Neural progenitor cell (in vitro differentiated cells): ENCODE data around the gene CLDN7. TPM values are rescaled to one million over a fixed set of nuclear protein-coding genes. Genes with fewer than 3 reads are reported as not detected.

Experiments used
- DNase-seq: peaks from one replicate; pipeline ENCODE4 v3.0.0-alpha.2; 2016; ENCODE audit warnings: low spot score
- H2AFZ ChIP-seq: fragments of 200-600 bp; sonication (generic); replicated peaks from 2 replicates; pipeline ENCODE4 v1.6.1; 2016; ENCODE audit warnings: antibody characterized with exemption
- H3F3A ChIP-seq: fragments of 200-600 bp; sonication (generic); 2 replicates; pipeline ENCODE4 v1.6.1; 2016; ENCODE audit warnings: antibody characterized with exemption, low read depth
- H3K27ac ChIP-seq: fragments of 200-600 bp; sonication (generic); 2 replicates; pipeline ENCODE4 v1.5.1; 2016; ENCODE audit warnings: mild to moderate bottlenecking
- H3K27me3 ChIP-seq: fragments of 200-600 bp; sonication (generic); 2 replicates; pipeline ENCODE4 v1.6.1; 2016; ENCODE audit warnings: mild to moderate bottlenecking, moderate library complexity
- H3K36me3 ChIP-seq: fragments of 200-600 bp; sonication (generic); 2 replicates; pipeline ENCODE4 v1.5.1; 2016
- H3K4me1 ChIP-seq: fragments of 200-600 bp; sonication (generic); 2 replicates; pipeline ENCODE4 v1.6.1; 2016; ENCODE audit warnings: mixed run types
- H3K4me2 ChIP-seq: fragments of 200-600 bp; sonication (generic); 2 replicates; pipeline ENCODE4 v1.6.1; 2016
- H3K4me3 ChIP-seq: fragments of 200-600 bp; sonication (generic); 2 replicates; pipeline ENCODE4 v1.5.1; 2016
- H3K79me2 ChIP-seq: fragments of 200-600 bp; sonication (generic); 2 replicates; pipeline ENCODE4 v1.6.1; 2016; ENCODE audit warnings: low read depth
- H3K9ac ChIP-seq: fragments of 200-600 bp; sonication (generic); 2 replicates; pipeline ENCODE4 v1.6.1; 2016
- H3K9me3 ChIP-seq: fragments of 200-600 bp; sonication (generic); 2 replicates; pipeline ENCODE4 v1.5.1; 2016; ENCODE audit warnings: low read depth
- H4K20me1 ChIP-seq: fragments of 200-600 bp; sonication (generic); 2 replicates; pipeline ENCODE4 v1.6.1; 2016; ENCODE audit warnings: low read depth
- H3K27ac Mint-ChIP-seq: 3 replicates; pipeline ENCODE4 v1.8.0; 2021; ENCODE audit warnings: mixed read lengths
- H3K27me3 Mint-ChIP-seq: 2 replicates; pipeline ENCODE4 v1.8.0; 2022; ENCODE audit warnings: low read depth, mild to moderate bottlenecking, inconsistent platforms, moderate library complexity, mixed read lengths; ENCODE audit not compliant: insufficient read depth
- H3K36me3 Mint-ChIP-seq: 3 replicates; pipeline ENCODE4 v1.8.0; 2021; ENCODE audit warnings: mixed read lengths
- H3K4me1 Mint-ChIP-seq: 3 replicates; pipeline ENCODE4 v1.8.0; 2021; ENCODE audit warnings: mixed read lengths
- H3K4me3 Mint-ChIP-seq: 3 replicates; pipeline ENCODE4 v1.8.0; 2021; ENCODE audit warnings: mild to moderate bottlenecking, moderate library complexity, mixed read lengths
- H3K9me3 Mint-ChIP-seq: 3 replicates; pipeline ENCODE4 v1.8.0; 2020; ENCODE audit warnings: mixed read lengths
- EZH2 ChIP-seq: fragments of 200-600 bp; sonication (generic); IDR thresholded peaks from 2 replicates; pipeline ENCODE4 v1.6.1; 2017; ENCODE audit warnings: antibody characterized with exemption, mild to moderate bottlenecking, moderate library complexity
- EZH2phosphoT487 ChIP-seq: fragments of 200-600 bp; sonication (generic); IDR thresholded peaks from 2 replicates; pipeline ENCODE4 v1.6.1; 2017; ENCODE audit warnings: antibody characterized with exemption
- total RNA-seq: library from RNA; depleted of rRNA; stranded (reverse); fragments of >200 nt; gene quantifications from 2 replicates; pipeline ENCODE4 v1.2.3, GENCODE V29; 2015; ENCODE audit warnings: low replicate concordance
- TF ChIP-seq, protein P1 (sequence below): fragments of 200-600 bp; sonication (generic); IDR thresholded peaks from 2 replicates; pipeline ENCODE4 v1.5.1; 2017; ENCODE audit warnings: antibody characterized with exemption, mild to moderate bottlenecking

CLDN7 gene
- total RNA-seq, 1 donor from 2014 or later, result 0.32 TPM

DNA sequence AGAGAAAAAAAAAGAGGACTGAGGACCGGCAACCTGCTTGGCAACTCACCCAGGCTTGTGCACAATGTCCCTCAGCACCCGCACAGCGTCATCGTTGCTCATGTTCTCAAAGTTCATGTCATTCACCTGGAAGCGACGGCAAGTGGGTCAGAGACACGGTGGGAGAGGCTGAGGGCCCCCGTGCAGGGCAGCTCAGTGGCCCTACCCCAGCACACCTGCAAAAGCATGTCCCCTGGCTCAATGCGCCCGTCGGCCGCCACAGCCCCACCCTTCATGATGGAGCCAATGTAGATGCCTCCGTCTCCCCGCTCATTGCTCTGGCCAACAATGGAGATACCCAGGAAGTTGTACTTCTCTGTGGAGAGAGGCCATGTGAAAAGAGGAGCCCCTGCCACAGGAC is 33.4 kb downstream of the CLDN7 start:
- Histone ChIP-seq H3K4me1 (peaks cover 13% of the 10 kb centered on the region), H3K4me2 (no peak overlapping the region), H3K79me2 (peaks cover 44% of the 10 kb centered on the region), H3K4me3 (no peak overlapping the region), H3K36me3 (no peaks in the 10 kb centered on the region), H4K20me1 (peaks cover 65% of the 10 kb centered on the region), H3K27me3 (no peaks in the 10 kb centered on the region), H3K9me3 (no peaks in the 10 kb centered on the region), H3K27ac (no peak overlapping the region), H3F3A (peaks cover 9% of the 10 kb centered on the region), H2AFZ (no peak overlapping the region), H3K9ac (no peak overlapping the region)
- DNase-seq, result no peak
- H3K36me3 Mint-ChIP-seq, result peaks cover 33% of the 10 kb centered on the region
- H3K4me1 Mint-ChIP-seq, result peaks cover 16% of the 10 kb centered on the region
- no peaks in the 10 kb centered on the region for H3K9me3 Mint-ChIP-seq
- H3K4me3 Mint-ChIP-seq, result no peak overlapping the region
- H3K27me3 Mint-ChIP-seq, result peaks cover 9% of the 10 kb centered on the region
- TF ChIP-seq, protein P1, sequence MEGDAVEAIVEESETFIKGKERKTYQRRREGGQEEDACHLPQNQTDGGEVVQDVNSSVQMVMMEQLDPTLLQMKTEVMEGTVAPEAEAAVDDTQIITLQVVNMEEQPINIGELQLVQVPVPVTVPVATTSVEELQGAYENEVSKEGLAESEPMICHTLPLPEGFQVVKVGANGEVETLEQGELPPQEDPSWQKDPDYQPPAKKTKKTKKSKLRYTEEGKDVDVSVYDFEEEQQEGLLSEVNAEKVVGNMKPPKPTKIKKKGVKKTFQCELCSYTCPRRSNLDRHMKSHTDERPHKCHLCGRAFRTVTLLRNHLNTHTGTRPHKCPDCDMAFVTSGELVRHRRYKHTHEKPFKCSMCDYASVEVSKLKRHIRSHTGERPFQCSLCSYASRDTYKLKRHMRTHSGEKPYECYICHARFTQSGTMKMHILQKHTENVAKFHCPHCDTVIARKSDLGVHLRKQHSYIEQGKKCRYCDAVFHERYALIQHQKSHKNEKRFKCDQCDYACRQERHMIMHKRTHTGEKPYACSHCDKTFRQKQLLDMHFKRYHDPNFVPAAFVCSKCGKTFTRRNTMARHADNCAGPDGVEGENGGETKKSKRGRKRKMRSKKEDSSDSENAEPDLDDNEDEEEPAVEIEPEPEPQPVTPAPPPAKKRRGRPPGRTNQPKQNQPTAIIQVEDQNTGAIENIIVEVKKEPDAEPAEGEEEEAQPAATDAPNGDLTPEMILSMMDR, result no peak
- TF ChIP-seq EZH2phosphoT487 (no peak), EZH2 (no peak)
- no peak overlapping the region for H3K27ac Mint-ChIP-seq

DNA sequence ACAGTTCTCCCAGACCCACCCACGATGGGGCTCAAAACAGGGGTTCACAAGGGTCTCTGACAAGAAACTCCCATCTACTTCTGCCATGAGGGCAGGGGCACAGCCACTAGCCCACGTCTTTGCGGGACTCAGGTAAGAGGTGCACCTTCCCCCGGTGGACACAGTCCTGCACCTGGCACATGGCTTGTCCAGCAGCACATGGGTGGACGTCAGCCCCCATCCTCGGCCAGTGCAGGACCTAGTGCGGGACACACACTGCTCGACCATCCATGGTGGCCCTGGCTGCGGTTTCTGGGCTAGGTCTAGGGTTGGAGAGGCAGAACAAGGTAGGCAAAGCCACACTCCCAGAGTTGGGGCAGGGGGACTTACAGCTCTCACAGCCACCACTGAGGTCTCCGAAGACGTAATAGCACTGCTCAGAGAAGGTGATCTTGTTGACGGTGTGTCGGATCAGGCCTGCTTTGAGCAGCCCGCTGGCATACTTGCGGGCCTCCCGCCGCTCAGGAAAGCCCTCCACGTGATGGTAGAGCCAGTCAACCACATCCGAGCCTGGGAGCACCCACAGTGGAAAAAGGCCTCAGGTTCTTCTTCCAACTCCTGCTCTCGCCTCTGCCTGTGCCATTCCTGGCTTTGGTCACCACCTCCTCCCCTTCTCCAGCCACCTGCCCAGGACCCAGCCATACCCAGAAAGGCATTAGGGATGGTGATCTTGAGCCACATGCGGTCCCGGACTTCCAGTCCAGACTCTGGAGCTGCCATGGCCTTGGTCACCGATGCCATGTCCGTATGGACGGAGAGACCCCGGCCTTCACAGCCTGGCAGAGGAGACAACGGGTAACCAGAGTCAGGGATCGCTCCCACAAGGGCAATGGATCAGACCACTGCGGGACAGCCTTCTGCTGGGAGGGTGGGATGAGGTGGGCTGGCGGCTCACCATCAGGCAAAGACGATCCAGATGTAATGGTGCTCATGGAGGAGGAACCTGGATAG is 35.3 kb downstream of the CLDN7 start:
- Histone ChIP-seq H3K27me3 (no peaks in the 10 kb centered on the region), H3K27ac (no peak overlapping the region), H3K9me3 (no peaks in the 10 kb centered on the region), H3K4me3 (no peak overlapping the region), H3K9ac (no peak overlapping the region), H3K4me1 (peaks cover 2% of the 10 kb centered on the region), H3F3A (peaks cover 17% of the 10 kb centered on the region), H3K4me2 (no peak overlapping the region), H2AFZ (no peak overlapping the region), H4K20me1 (peaks cover 64% of the 10 kb centered on the region), H3K79me2 (peaks cover 24% of the 10 kb centered on the region), H3K36me3 (no peaks in the 10 kb centered on the region)
- no peak for TF ChIP-seq EZH2phosphoT487
- TF ChIP-seq EZH2, result no peak
- TF ChIP-seq, protein P1, result no peak
- H3K4me1 Mint-ChIP-seq, result peaks cover 5% of the 10 kb centered on the region
- no peak overlapping the region for H3K4me3 Mint-ChIP-seq
- H3K27me3 Mint-ChIP-seq, result peaks cover 4% of the 10 kb centered on the region
- no peak overlapping the region for H3K27ac Mint-ChIP-seq
- H3K36me3 Mint-ChIP-seq, result peaks cover 33% of the 10 kb centered on the region
- H3K9me3 Mint-ChIP-seq, result no peaks in the 10 kb centered on the region
- no peak for DNase-seq

DNA sequence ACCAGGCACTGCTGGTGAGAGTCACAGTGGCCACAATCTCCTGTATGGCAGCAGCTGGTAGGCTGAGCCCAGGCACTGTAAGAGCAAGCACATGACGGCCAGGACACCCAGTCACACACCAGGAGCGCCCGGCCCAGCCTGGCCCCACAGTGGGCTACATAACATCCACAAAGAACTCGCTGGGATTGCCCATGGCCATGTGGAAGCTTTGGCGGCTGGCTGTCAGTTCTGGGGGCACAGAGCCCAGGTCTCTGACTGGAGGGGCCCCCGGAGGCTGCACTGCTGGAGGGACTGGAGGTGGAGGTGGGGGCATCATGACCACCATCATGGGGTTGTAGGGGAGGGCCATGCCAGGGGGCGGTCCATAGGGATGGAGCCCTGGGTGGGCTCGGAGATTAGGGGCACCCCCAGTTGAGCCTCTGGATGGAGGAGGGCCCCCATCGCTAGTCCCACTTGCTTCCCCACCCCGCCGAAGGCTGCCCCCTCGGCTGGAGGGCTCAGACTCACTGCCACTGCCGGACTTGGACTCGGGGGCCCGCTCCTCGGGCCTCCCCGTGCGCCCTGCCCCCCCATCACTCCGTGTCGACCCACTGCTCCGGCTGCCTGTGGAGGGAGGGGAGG is 36.5 kb downstream of the CLDN7 start:
- Histone ChIP-seq H2AFZ (no peak overlapping the region), H3K4me2 (no peak overlapping the region), H3K79me2 (peaks cover 13% of the 10 kb centered on the region), H3K27ac (no peak overlapping the region), H3K27me3 (no peaks in the 10 kb centered on the region), H3F3A (peaks cover 29% of the 10 kb centered on the region), H3K9ac (no peak overlapping the region), H3K36me3 (no peaks in the 10 kb centered on the region), H3K4me3 (no peak overlapping the region), H3K4me1 (peaks cover under 1% of the 10 kb centered on the region), H4K20me1 (peaks cover 64% of the 10 kb centered on the region), H3K9me3 (no peaks in the 10 kb centered on the region)
- Mint-ChIP-seq H3K9me3 (no peaks in the 10 kb centered on the region), H3K36me3 (peaks cover 37% of the 10 kb centered on the region), H3K27me3 (peaks cover 5% of the 10 kb centered on the region), H3K27ac (no peak overlapping the region), H3K4me3 (no peak overlapping the region), H3K4me1 (peaks cover 11% of the 10 kb centered on the region)
- TF ChIP-seq EZH2, result no peak
- no peak for TF ChIP-seq EZH2phosphoT487
- TF ChIP-seq, protein P1, result no peak
- no peak for DNase-seq
